Adrenal gland (tissue), 12 donors: ENCODE results near the gene NUDT2. TPM values are rescaled to one million over a fixed set of nuclear protein-coding genes. Genes with fewer than 3 reads are reported as not detected.
"Not testable (repeated sequence)": the region's sequence is repeated elsewhere in the genome, so short reads cannot be mapped to it uniquely, and the experiment has no call there.

Experiments used
- DNase-seq, 7 donors: peaks; one replicate each; pipeline ENCODE4 v3.0.0-alpha.2; 2019 to 2020
- H3K27ac ChIP-seq, 5 donors: fragments of 200-600 bp; sonication (generic) in 4 of 5; 1 replicate in 3 of 5; 2 replicates in 2 of 5; pipeline versions ENCODE4 v1.5.1 to v1.8.0; 2016 to 2020; ENCODE audit warnings: mild to moderate bottlenecking in 1 of 5
- H3K27me3 ChIP-seq: fragments of 200-600 bp; 2 replicates; pipeline ENCODE4 v1.8.0; 2021
- H3K36me3 ChIP-seq, 2 donors: fragments of 200-600 bp; replicated peaks in 1 of 2; 1 replicate in 1 of 2; 2 replicates in 1 of 2; pipeline versions ENCODE4 v1.5.1 to v1.8.0; 2018 to 2022
- H3K4me1 ChIP-seq, 2 donors: fragments of 200-600 bp; replicated peaks in 1 of 2; 1 replicate in 1 of 2; 2 replicates in 1 of 2; pipeline versions ENCODE4 v1.5.1 to v1.8.0; 2018 to 2021
- H3K4me3 ChIP-seq, 4 donors: fragments of 200-600 bp; sonication (generic) in 3 of 4; one replicate each; pipeline ENCODE4 v1.5.1; 2016 to 2018
- H3K9me3 ChIP-seq, 3 donors: fragments of 200-600 bp; sonication (generic) in 1 of 3; replicated peaks in 1 of 3; 1 replicate in 2 of 3; 2 replicates in 1 of 3; pipeline versions ENCODE4 v1.5.1 to v1.8.0; 2016 to 2021
- CTCF ChIP-seq, 6 experiments: fragments of 450-650 bp in 4 of 6; fragments of 200-600 bp in 2 of 6; sonication (generic) in 1 of 6; IDR thresholded peaks; 1 replicate in 5 of 6; 2 replicates in 1 of 6; pipeline versions ENCODE4 v1.5.1 to v1.8.0; 2016 to 2021; ENCODE audit warnings: antibody characterized with exemption in 6 of 6, mild to moderate bottlenecking in 2 of 6, moderate library complexity in 1 of 6
- POLR2A ChIP-seq, 2 donors: fragments of 450-650 bp; IDR thresholded peaks; one replicate each; pipeline ENCODE4 v1.6.1; 2017; ENCODE audit warnings: antibody characterized with exemption in 2 of 2, mild to moderate bottlenecking in 2 of 2, moderate library complexity in 1 of 2
- WGBS, 4 donors: extraction: QIAGEN DNeasy Blood & Tissue Kit in 2 of 4; methylation state at CpG; one replicate each; pipeline versions ENCODE4 v1.1.5 to v1.1.7; 2013 to 2017; 5-methylcytosine and 5-hydroxymethylcytosine counted together
- intact Hi-C, 2 donors: fragments of 100-400 bp; cut with DNase I; formaldehyde crosslinking; loops; one replicate each; pipeline versions ENCODE4 v1.14.1 to v1.15.0; 2022 to 2023
- polyA plus RNA-seq, 3 donors: library from polyadenylated mRNA; stranded (reverse); fragments of 200-250 nt in 2 of 3; fragments of 350-450 nt in 1 of 3; fragmentation: Illumina TruSeq in 1 of 3; extraction: RNeasy Lipid Tissue Mini Kit (QIAGEN cat#74804) in 1 of 3; gene quantifications; one replicate each; pipeline ENCODE4 v1.2.3, GENCODE V29; 2013 to 2014
- total RNA-seq, 9 donors: library from RNA; depleted of rRNA in 4 of 9; stranded (reverse); fragments of >200 nt in 4 of 9; fragments of 120-200 nt in 1 of 9; fragmentation: NEBNext Ultra II Directional in 1 of 9; extraction: Animal tissue kit (Norgen Biotek cat#: 25700) in 1 of 9; gene quantifications; one replicate each; pipeline versions ENCODE4 v1.1.0 to v1.2.4, GENCODE V29; 2013 to 2023
- donor health status: healthy with polysubstance abuse.
- donor health status: Bipolar disorder and iron deficiency.
- donor health status: DM: yes; HTN: yes; CAD: no.
- donor health status: DM: no; HTN: no; CAD: no.
- donor health status: DM: no; HTN: no; CAD: no.
- donor health status: DM: yes; HTN: yes; CAD: no.

The NUDT2 gene
- total and polyA plus RNA-seq, 12 donors: 11.3 to 55.0 (median 33.4) TPM

GRCh38 chr9:34363619-34364351, 34.4 kb downstream of the NUDT2 start:
- peak in 1 of 7 donors; percentile 47 for DNase-seq
- Histone ChIP-seq H3K4me1 (no peaks in the 10 kb centered on the region), H3K4me3 (no peak overlapping the region), H3K27ac (peak overlapping the region in 2 of 5 donors; percentile 8 to 40), H3K27me3 (no peaks in the 10 kb centered on the region), H3K9me3 (no peaks in the 10 kb centered on the region), H3K36me3 (no peaks in the 10 kb centered on the region)
- no peak for TF ChIP-seq POLR2A (IDR thresholded peaks at IDR 0.05)
- no peak for TF ChIP-seq CTCF (IDR thresholded peaks at IDR 0.05)
- WGBS, 4 donors: 68 to 78% (median 71%) methylated on average over 13 of the region's 13 CpGs
- intact Hi-C loops: no loop called here

- Histone ChIP-seq H3K4me3 (no peak overlapping the region), H3K27ac (no peak overlapping the region), H3K27me3 (no peaks in the 10 kb centered on the region), H3K9me3 (no peaks in the 10 kb centered on the region), H3K36me3 (no peaks in the 10 kb centered on the region), H3K4me1 (no peaks in the 10 kb centered on the region)
- peak in 2 of 7 donors; percentile 7 to 18 for DNase-seq
- 56 to 71% (median 68%) methylated on average over 2 of the region's 2 CpGs for whole genome bisulfite sequencing, 4 donors
- TF ChIP-seq CTCF (IDR thresholded peaks at IDR 0.05): no peak
- TF ChIP-seq POLR2A (IDR thresholded peaks at IDR 0.05): no peak
- intact Hi-C loops: no loop called here
These were observed 35.9 kb downstream of the NUDT2 start for GRCh38 chr9:34365282-34365681.

- Histone ChIP-seq H3K36me3 (peaks cover 0 to 10% of the 10 kb centered on the region in 2 donors), H3K4me3 (no peak overlapping the region), H3K27me3 (no peaks in the 10 kb centered on the region), H3K4me1 (no peaks in the 10 kb centered on the region), H3K27ac (no peak overlapping the region), H3K9me3 (no peaks in the 10 kb centered on the region)
- DNase-seq: no peak
- TF ChIP-seq CTCF (IDR thresholded peaks at IDR 0.05): no peak
- TF ChIP-seq POLR2A (IDR thresholded peaks at IDR 0.05): no peak
- intact Hi-C loops: no loop called here
- WGBS, 4 donors: 66 to 82% (median 72%) methylated on average over 2 of the region's 2 CpGs
These were observed 37.0 kb downstream of the NUDT2 start for GRCh38 chr9:34366365-34366764.

- intact Hi-C loops, H3K9me3 ChIP-seq, H3K4me3 ChIP-seq, H3K27me3 ChIP-seq, DNase-seq, H3K4me1 ChIP-seq, H3K27ac ChIP-seq: not testable (repeated sequence)
- WGBS, 4 donors: 98 to 100% (median 99%) methylated on average over 2 to 3 of the region's 3 CpGs
- peaks cover 0 to 18% of the 10 kb centered on the region in 2 donors for H3K36me3 ChIP-seq
These were observed 38.5 kb downstream of the NUDT2 start for GRCh38 chr9:34367751-34368410.

- not testable (repeated sequence) for H3K4me3 ChIP-seq, H3K27ac ChIP-seq
These were observed 39.4 kb downstream of the NUDT2 start for GRCh38 chr9:34368796-34369195.

More at GRCh38 chr9:34368796-34369195, 39.4 kb downstream of the NUDT2 start:
- intact Hi-C loops, H3K4me1 ChIP-seq, H3K9me3 ChIP-seq, H3K27me3 ChIP-seq, DNase-seq: not testable (repeated sequence)
- 94 to 100% (median 96%) methylated on average over 5 of the region's 5 CpGs for WGBS, 4 donors
- peaks cover 0 to 18% of the 10 kb centered on the region in 2 donors for H3K36me3 ChIP-seq
